Measurements from ENCODE around the gene LRP2. TPM values are rescaled to one million over a fixed set of nuclear protein-coding genes. Genes with fewer than 3 reads are reported as not detected.

Gene LRP2
- total RNA-seq, 1 donor from 2014 or later: 0.28 TPM

GRCh38 chr2:169080250-169081069 is 281.9 kb downstream of the LRP2 start:
- intact Hi-C loops (cut with micrococcal nuclease): no loop called here
- Mint-ChIP-seq H3K4me1 (peaks cover 2% of the 10 kb centered on the region), H3K9me3 (peaks cover 6% of the 10 kb centered on the region), H3K4me3 (no peak overlapping the region), H3K27ac (no peak overlapping the region), H3K27me3 (no peaks in the 10 kb centered on the region), H3K36me3 (ENCODE audit: low read depth) (no peaks in the 10 kb centered on the region)
- no peak for DNase-seq

GRCh38 chr2:169077674-169078240 is 284.6 kb downstream of the LRP2 start:
- peaks cover 11% of the 10 kb centered on the region for H3K4me1 Mint-ChIP-seq
- no peak overlapping the region for H3K4me3 Mint-ChIP-seq
- no peak for DNase-seq
- peaks cover 2% of the 10 kb centered on the region for H3K36me3 Mint-ChIP-seq (ENCODE audit: low read depth)
- no peaks in the 10 kb centered on the region for H3K27me3 Mint-ChIP-seq
- H3K9me3 Mint-ChIP-seq: peaks cover 3% of the 10 kb centered on the region
- intact Hi-C loops (cut with micrococcal nuclease): no loop called here
- no peak overlapping the region for H3K27ac Mint-ChIP-seq

Other genes starting within 250 kb of the LRP2 start
- 4.3 and 4.7 TPM in 2 replicates for gene BBS5, start 117.0 kb upstream of the LRP2 start, total RNA-seq
- gene KLHL41, start 147.2 kb upstream of the LRP2 start, total RNA-seq: 0.07 TPM in 1 of 2 replicates, not detected in the other
- gene FASTKD1, start 211.3 kb upstream of the LRP2 start, total RNA-seq: 55.2 and 56.5 TPM in 2 replicates
- 59.9 and 69.3 TPM in 2 replicates for gene PPIG, start 221.8 kb upstream of the LRP2 start, total RNA-seq